ENCODE results near the gene TTC5.

The TTC5 gene

DNA sequence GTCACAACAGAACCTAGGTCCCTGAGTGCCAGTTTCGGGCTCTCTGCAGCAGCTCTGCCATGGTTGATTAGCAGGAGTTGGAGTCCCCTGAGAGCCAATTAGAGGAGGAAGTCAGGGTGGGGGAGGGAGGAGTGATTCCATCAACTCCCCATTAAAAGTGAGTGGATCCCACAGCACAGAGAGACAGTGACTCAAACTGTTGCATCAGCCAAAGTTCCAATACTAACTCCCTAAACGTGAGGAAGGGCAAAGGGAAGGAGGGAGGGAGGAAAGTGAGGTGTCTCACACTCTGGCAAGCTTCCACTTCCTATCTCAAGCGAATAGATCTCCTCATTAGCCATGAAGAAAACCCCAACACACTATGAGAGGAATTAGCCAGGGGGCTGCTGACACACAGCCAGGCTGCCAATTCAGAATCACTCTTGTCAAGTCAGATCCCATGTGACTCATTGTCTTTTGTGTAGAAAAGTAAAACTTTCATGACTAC lies 43.1 kb downstream of the TTC5 start:
- TF ChIP-seq, protein P1, sequence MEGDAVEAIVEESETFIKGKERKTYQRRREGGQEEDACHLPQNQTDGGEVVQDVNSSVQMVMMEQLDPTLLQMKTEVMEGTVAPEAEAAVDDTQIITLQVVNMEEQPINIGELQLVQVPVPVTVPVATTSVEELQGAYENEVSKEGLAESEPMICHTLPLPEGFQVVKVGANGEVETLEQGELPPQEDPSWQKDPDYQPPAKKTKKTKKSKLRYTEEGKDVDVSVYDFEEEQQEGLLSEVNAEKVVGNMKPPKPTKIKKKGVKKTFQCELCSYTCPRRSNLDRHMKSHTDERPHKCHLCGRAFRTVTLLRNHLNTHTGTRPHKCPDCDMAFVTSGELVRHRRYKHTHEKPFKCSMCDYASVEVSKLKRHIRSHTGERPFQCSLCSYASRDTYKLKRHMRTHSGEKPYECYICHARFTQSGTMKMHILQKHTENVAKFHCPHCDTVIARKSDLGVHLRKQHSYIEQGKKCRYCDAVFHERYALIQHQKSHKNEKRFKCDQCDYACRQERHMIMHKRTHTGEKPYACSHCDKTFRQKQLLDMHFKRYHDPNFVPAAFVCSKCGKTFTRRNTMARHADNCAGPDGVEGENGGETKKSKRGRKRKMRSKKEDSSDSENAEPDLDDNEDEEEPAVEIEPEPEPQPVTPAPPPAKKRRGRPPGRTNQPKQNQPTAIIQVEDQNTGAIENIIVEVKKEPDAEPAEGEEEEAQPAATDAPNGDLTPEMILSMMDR (IDR thresholded peaks at IDR 0.05; ENCODE audit: low read depth, low read length): no peak
- DNase-seq (ENCODE audit: extremely low read depth, low read depth): no peak

DNA sequence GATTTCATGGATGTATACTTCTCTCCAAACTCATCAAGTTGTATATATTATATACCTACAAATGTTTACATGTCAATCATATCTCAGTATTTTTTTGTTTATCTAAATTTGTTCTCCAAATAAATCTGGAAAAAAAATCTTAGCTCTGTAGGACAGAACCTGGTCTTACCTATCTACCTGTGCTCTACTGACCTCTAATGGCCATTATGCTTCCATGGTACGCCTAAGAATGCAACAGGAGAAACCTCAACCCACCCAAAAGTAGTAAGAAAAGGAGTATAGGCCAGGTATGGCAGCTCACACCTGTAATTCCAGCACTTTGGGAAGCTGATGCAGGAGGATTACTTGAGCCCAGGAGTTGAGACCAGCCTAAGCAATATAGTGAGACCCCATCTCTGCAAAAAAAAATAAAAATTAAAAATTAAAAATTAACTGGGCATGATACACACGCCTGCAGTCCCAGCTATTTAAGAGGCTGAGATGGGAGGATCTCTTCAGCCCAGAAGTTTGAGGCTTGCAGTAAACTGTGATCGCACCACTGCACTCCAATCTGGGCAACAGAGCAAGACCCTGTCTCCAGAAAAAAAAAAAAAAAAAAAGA lies 58.0 kb downstream of the TTC5 start:
- TF ChIP-seq, protein P1 (IDR thresholded peaks at IDR 0.05; ENCODE audit: low read depth, low read length): no peak
- DNase-seq (ENCODE audit: extremely low read depth, low read depth): no peak
